Motor neuron (in vitro differentiated cells): Measurements from ENCODE around the gene UPK2. TPM values are rescaled to one million over a fixed set of nuclear protein-coding genes. Genes with fewer than 3 reads are reported as not detected.

Source experiments
- ATAC-seq, 8 experiments: fragments of 200-7000 bp; cut with Tn5 transposase; replicated peaks in 6 of 8; 2 replicates each; pipeline ENCODE4 v1.8.0; 2021; ENCODE audit warnings: mild to moderate bottlenecking in 8 of 8, moderate library complexity in 8 of 8
- H3K27ac ChIP-seq, 2 donors: fragments of 250-450 bp; sonication (Bioruptor Pico); 2 replicates each; pipeline ENCODE4 v1.9.0; 2021; ENCODE audit warnings: antibody characterized with exemption in 2 of 2, mild to moderate bottlenecking in 2 of 2, moderate library complexity in 1 of 2
- H3K4me1 ChIP-seq, 2 donors: fragments of 250-450 bp; sonication (Bioruptor Pico); replicated peaks in 1 of 2; 2 replicates each; pipeline ENCODE4 v1.6.1; 2021; ENCODE audit warnings: antibody characterized with exemption in 2 of 2, mild to moderate bottlenecking in 2 of 2, moderate library complexity in 1 of 2
- H3K4me3 ChIP-seq, 5 donors: fragments of 250-450 bp; sonication (Bioruptor Pico); 2 replicates each; pipeline ENCODE4 v1.9.0; 2021; ENCODE audit warnings: antibody characterized with exemption in 5 of 5, mild to moderate bottlenecking in 5 of 5, moderate library complexity in 4 of 5
- WGBS, 10 experiments: fragments of 450-650 bp; shearing (Covaris generic); methylation state at CpG; one replicate each; pipeline ENCODE4 v1.0.0; 2022; 5-methylcytosine and 5-hydroxymethylcytosine counted together
- in situ Hi-C, 9 experiments: fragments of 400-800 bp; cut with MboI; loops; one replicate each; pipeline ENCODE4 v1.15.0; 2021; ENCODE audit warnings: low sequenced_read_pairs in 9 of 9, low pct_unique_long_range_greater_than_20kb in 2 of 9; ENCODE audit not compliant: unreplicated experiment in 9 of 9
- total RNA-seq, 8 experiments: library from RNA; unstranded; fragments of 300-600 nt; gene quantifications; 2 replicates each; pipeline versions ENCODE4 v1.2.3 to v1.2.4, GENCODE V29; 2022

UPK2 gene
- total RNA-seq, 8 experiments from 2014 or later, result 0.29 to 1.00 (median 0.45) TPM; not detected in 3

DNA sequence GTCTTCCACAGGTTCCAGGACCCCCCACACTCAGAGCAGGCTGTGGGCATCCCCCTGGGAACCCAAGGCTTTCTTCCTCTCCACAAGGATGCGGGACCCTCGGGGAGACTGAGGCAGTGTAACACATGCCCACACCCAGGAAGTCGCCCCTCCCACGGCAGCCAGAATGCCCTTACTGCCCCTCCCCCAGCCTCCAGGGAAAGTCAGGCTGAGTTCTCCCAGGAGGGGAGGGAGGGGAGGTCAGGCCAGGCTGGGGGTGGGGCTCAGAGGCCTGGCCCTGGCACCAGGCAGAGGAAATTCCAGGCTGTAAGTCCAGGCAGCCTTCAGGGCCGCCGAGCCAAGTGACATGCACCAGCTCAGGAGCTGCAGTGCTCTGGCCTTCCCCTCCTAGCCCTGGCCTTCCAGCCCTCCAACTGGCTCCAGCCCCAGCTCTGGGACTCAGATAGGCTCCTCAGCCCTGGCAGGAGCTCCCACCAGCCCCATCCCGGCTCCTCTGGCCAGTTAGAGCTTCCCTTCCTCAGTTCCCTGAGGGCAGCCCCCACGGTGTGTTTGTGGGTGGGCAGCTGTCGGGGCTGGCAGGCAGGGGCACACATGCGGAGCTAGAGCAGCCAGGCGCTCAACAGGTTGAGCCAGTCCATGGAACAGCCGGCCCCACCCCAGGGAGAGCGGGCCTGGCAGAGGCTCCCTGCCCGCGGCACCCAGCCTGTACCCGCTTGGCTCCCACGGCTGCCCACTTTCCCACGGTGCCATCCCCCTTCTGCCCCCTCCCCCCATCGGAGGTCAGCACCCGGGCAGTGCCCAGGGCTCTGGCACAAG is 34.0 kb upstream of the UPK2 start:
- peak overlapping the region in 3 of 5 donors; percentile 8 to 16 (median 12) for H3K4me3 ChIP-seq
- WGBS, 10 experiments, result 20% methylated on average over 1 of the region's 20 CpGs; no CpG with 5 or more reads in 9 of the 10 experiments
- peaks cover 70 to 72% of the 10 kb centered on the region in 2 donors for H3K4me1 ChIP-seq
- H3K27ac ChIP-seq, result no peak overlapping the region
- ATAC-seq, result peak in 1 of 8 experiments; percentile 0
- in situ Hi-C loops, result no loop called here

DNA sequence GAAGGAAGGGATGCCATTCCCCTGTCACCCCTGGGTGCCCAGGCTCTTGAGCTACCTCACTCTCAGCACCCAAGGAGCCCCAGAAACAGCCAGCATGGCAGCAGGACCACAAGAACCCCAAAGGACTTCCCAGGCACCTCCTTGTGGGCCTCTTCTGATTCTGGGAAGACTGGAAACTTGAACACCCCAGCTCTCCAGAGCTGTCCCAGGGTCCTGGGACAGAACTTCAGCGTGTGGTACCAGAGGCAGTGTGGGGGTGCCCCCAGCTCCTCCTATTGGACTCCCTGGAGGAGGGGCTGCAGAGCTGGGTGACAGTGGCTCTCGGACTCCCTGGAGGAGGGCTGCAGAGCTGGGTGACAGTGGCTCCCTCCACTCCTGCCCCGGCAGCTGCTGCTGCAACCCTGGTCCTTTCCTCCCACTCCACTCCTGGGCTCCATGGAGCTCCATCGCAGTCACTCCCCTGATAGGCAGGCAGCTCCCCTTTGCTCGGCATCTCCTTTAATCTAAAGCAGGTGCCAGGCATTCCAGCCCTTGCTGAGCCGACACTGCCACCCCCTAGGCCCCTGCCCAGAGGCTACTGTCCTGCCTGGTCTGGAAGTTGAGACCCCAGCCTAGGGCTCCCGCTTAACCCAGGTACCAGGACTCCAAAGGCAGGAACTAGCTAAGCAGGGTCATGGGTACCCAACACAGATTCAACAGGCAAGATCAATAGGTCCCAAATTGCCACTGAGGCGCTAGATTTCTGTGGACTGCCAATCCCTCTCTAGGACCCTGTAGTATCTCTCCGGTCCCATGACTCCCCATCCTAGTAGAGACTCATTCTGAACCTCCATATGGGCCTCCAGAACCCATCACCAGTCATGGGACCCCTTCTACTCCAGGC is 33.1 kb upstream of the UPK2 start:
- Histone ChIP-seq H3K4me1 (peaks cover 69% of the 10 kb centered on the region in 2 donors), H3K27ac (no peak overlapping the region), H3K4me3 (peak overlapping the region in 4 of 5 donors; percentile 76 to 96 (median 88))
- 0 to 100% (median 49%) methylated on average over 1 to 8 of the region's 9 CpGs; no CpG with 5 or more reads in 2 of the 10 experiments for WGBS, 10 experiments
- no peak for ATAC-seq
- in situ Hi-C loops, result no loop called here

- peaks cover 60 to 62% of the 10 kb centered on the region in 2 donors for H3K4me1 ChIP-seq
- H3K4me3 ChIP-seq, result peak overlapping the region; percentile 76 to 96 (median 81)
- WGBS, 10 experiments, result 0 to 73% (median 12%) methylated on average over 1 to 5 of the region's 7 CpGs; no CpG with 5 or more reads in 2 of the 10 experiments
- in situ Hi-C loops, result no loop called here
- H3K27ac ChIP-seq, result no peak overlapping the region
- no peak for ATAC-seq
Measured at GRCh38 chr11:118923721-118924587, 32.1 kb upstream of the UPK2 start.

- whole genome bisulfite sequencing, 10 experiments, result 0% methylated on average over 1 to 4 of the region's 45 CpGs; no CpG with 5 or more reads in 5 of the 10 experiments
- peaks cover 51 to 53% of the 10 kb centered on the region in 2 donors for H3K4me1 ChIP-seq
- H3K27ac ChIP-seq, result peak overlapping the region; percentile 47 to 55
- peak in 2 of 8 experiments; percentile 3 to 5 for ATAC-seq
- in situ Hi-C loops, result loop anchor here in 1 of 9 experiments (25.0 kb wide), 1 partner anchor 238 kb away; the partner anchor contains the start of gene TREH
- peak overlapping the region; percentile 76 to 96 (median 81) for H3K4me3 ChIP-seq
Measured at GRCh38 chr11:118924591-118925585, 31.2 kb upstream of the UPK2 start.

GRCh38 chr11:118927554-118928100 is 28.5 kb upstream of the UPK2 start:
- Histone ChIP-seq H3K27ac (peak overlapping the region in 1 of 2 donors; percentile 9), H3K4me1 (peaks cover 29 to 33% of the 10 kb centered on the region in 2 donors), H3K4me3 (peak overlapping the region; percentile 53 to 100 (median 86))
- ATAC-seq, result no peak
- 0 to 50% (median 20%) methylated on average over 1 to 3 of the region's 7 CpGs; no CpG with 5 or more reads in 5 of the 10 experiments for WGBS, 10 experiments
- in situ Hi-C loops, result loop anchor here in 1 of 9 experiments (25.0 kb wide), 1 partner anchor 240 kb away; the partner anchor contains the start of gene TREH

DNA sequence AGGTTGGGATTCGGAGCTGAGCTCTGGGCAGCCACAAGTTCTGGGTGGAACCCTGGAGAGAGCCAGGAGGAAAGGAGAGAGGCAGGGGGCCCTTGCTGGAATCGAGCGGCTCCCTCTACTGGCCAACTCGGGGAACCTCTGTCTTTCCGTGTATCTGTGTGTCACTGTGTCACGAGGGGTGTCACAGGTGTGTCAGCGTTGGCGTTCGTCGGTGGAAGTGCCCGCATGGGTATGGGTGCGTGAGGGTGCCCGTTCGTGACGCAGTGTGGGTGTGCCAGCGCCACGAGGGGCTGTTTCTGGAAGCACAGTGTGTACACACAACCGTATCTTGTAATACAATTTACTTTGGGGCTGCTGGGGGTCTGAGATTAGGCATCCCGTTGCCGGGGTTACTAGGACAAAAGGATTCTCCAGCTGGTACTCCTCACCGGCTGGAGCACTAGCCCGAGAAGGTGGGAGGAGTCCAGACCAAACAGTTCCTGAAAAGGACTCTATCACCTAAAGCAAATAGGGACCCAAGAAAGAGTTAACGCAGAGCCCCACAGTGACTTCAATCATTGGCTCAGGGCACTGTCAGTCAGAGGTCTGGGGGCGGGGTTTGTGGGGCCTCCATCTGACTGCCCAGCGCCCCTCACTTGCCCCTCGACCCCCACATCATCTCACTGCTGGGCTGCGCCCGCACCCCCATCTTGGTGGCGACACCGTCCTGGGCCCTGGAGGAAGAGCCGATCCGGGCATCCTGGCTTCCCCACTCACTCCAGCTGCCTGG is 27.8 kb upstream of the UPK2 start:
- Histone ChIP-seq H3K4me3 (peak overlapping the region; percentile 53 to 100 (median 86)), H3K4me1 (peaks cover 22 to 26% of the 10 kb centered on the region in 2 donors), H3K27ac (peak overlapping the region; percentile 81 to 91)
- WGBS, 10 experiments, result 0 to 2% (median 0%) methylated on average over 1 to 13 of the region's 32 CpGs; no CpG with 5 or more reads in 3 of the 10 experiments
- peak; percentile 63 to 72 (median 68) for ATAC-seq
- in situ Hi-C loops, result loop anchor here in 1 of 9 experiments (25.0 kb wide), 1 partner anchor 241 kb away; the partner anchor contains the start of gene TREH

DNA sequence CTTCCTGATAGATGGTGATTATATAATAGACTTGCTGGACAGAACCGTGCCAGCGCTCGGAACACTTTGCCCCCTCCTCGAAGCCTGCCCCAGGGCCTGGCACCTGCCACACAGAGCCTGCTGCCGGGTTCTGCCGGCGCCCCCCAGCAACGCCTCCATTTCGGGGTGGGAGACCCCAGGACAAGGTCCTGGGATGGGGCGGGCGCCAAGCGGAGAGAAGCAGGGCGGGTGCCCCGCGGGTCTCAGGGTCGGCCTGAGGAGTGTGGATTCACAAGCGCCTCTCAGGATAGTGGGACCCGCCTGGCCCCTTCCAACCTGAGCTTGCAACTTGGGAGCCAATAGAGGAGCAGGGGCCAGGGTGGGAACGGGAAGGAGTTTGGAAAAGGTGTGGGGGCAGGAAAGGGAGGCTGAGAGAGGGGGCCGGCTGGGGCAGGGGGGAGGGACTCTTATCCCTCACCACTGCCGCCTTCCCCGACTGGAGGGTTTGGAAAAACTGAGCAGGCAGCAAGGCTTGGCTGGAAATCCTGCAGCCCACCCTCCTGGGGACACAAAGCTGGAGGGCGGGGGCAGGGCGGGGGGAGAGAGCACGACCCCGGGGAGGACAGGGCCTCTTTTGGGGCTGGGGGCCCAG is 27.1 kb upstream of the UPK2 start:
- peaks cover 15 to 19% of the 10 kb centered on the region in 2 donors for H3K4me1 ChIP-seq
- WGBS, 10 experiments, result 0% methylated on average over 1 to 6 of the region's 26 CpGs; no CpG with 5 or more reads in 7 of the 10 experiments
- in situ Hi-C loops, result loop anchor here in 1 of 9 experiments (25.0 kb wide), 1 partner anchor 242 kb away; the partner anchor contains the start of gene TREH
- ATAC-seq, result peak; percentile 5 to 34 (median 24)
- peak overlapping the region; percentile 81 to 91 for H3K27ac ChIP-seq
- H3K4me3 ChIP-seq, result peak overlapping the region; percentile 53 to 100 (median 86)

DNA sequence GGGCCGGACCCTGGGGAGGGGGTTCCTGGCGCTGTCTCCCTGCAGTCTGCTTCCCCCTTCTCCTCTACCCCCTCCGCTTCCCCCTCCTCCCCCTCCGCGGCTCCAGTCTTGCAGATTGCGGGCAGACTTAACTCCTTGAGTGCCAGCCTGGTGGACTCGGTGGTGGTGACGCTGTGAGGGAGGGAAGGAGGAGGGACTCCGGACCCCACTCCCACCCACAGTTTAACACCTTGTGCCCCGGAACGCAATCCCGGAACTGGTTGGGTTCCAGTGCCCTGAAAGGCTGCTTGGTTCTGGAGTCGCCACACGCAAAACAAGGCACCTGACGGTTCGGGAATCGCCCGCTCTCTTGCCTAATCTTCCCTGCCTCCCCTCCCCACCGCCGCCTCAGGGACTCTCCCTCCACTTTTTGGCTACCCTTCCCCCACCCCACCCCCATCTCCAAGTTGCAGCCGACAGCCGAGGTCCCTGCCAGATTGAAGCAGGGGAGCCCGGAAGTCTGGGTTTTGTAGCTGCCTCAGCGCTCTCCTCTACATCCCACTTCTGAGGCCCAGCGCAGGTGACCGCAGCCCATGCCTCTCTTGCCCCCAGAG is 26.5 kb upstream of the UPK2 start:
- 0% methylated on average over 4 of the region's 26 CpGs; no CpG with 5 or more reads in 9 of the 10 experiments for WGBS, 10 experiments
- ATAC-seq, result peak; percentile 0 to 31 (median 21)
- peaks cover 15 to 19% of the 10 kb centered on the region in 2 donors for H3K4me1 ChIP-seq
- peak overlapping the region; percentile 53 to 100 (median 86) for H3K4me3 ChIP-seq
- peak overlapping the region; percentile 81 to 91 for H3K27ac ChIP-seq
- in situ Hi-C loops, result loop anchor here in 1 of 9 experiments (25.0 kb wide), 1 partner anchor 242 kb away; the partner anchor contains the start of gene TREH

GRCh38 chr11:118930094-118930712 is 25.9 kb upstream of the UPK2 start:
- in situ Hi-C loops, result loop anchor here in 1 of 9 experiments (25.0 kb wide), 1 partner anchor 243 kb away; the partner anchor contains the start of gene TREH
- peaks cover 15 to 19% of the 10 kb centered on the region in 2 donors for H3K4me1 ChIP-seq
- peak overlapping the region; percentile 53 to 100 (median 86) for H3K4me3 ChIP-seq
- H3K27ac ChIP-seq, result peak overlapping the region; percentile 81 to 91
- WGBS, 10 experiments, result 0 to 17% (median 0%) methylated on average over 1 to 7 of the region's 20 CpGs; no CpG with 5 or more reads in 4 of the 10 experiments
- peak in 1 of 8 experiments; percentile 8 for ATAC-seq
